ENCODE results near the gene ANKRD6. TPM values are rescaled to one million over a fixed set of nuclear protein-coding genes. Genes with fewer than 3 reads are reported as not detected.

ANKRD6 gene
- total RNA-seq, 1 experiment from 2014 or later = 5.6 TPM

- Histone ChIP-seq H4K8ac (replicated peaks; ENCODE audit: insufficient read length, low read depth, low read length) (no peak overlapping the region), H2BK20ac (ENCODE audit: low read depth, low read length, poor library complexity, severe bottlenecking) (no peak overlapping the region), H3K79me1 (ENCODE audit: insufficient read depth, low read depth, low read length, poor library complexity, severe bottlenecking) (no peaks in the 10 kb centered on the region), H4K20me1 (ENCODE audit: control insufficient read depth, insufficient read depth, insufficient read length) (no peaks in the 10 kb centered on the region), H3K4me1 (ENCODE audit: insufficient read depth, low read length) (no peaks in the 10 kb centered on the region; the same call in 1 of the 2 replicates), H3K27me3 (ENCODE audit: insufficient read depth, low read length) (no peaks in the 10 kb centered on the region), H2AFZ (ENCODE audit: low read length) (no peak overlapping the region), H4K5ac (ENCODE audit: insufficient read length, low read depth, low read length) (no peak overlapping the region), H4K91ac (ENCODE audit: insufficient read length, low read depth, low read length) (no peak overlapping the region), H3K23me2 (ENCODE audit: insufficient read length, low read depth, low read length, poor library complexity, severe bottlenecking) (no peaks in the 10 kb centered on the region), H2AK5ac (ENCODE audit: insufficient read length, low read length) (no peak overlapping the region), H3K14ac (ENCODE audit: insufficient read depth, low read length) (no peak overlapping the region), H3K56ac (ENCODE audit: insufficient read length, low read depth, low read length) (no peak overlapping the region), H3K9me3 (ENCODE audit: control insufficient read depth, low read depth, low read length) (no peaks in the 10 kb centered on the region), H3K27ac (ENCODE audit: insufficient read length, low read depth, low read length) (no peak overlapping the region), H3K4me2 (ENCODE audit: insufficient read depth, insufficient read length, low read length) (no peak overlapping the region), H2BK5ac (ENCODE audit: insufficient read length, low read length) (no peak overlapping the region), H3T11ph (ENCODE audit: low read length) (no peak overlapping the region), H2BK120ac (ENCODE audit: low read depth, low read length, poor library complexity, severe bottlenecking) (no peak overlapping the region), H3K79me2 (ENCODE audit: insufficient read depth, low read length) (no peaks in the 10 kb centered on the region), H2BK12ac (ENCODE audit: insufficient read length, low read depth, low read length) (no peak overlapping the region), H3K9ac (ENCODE audit: extremely low read depth, insufficient read length, low read length) (no peak overlapping the region), H3K18ac (ENCODE audit: insufficient read length, low read depth, low read length) (no peak overlapping the region), H3K23ac (ENCODE audit: insufficient read length, low read depth, low read length) (no peak overlapping the region), H2BK15ac (ENCODE audit: low read depth, low read length) (no peak overlapping the region), H3K4ac (ENCODE audit: low read depth, low read length) (no peak overlapping the region)
- WGBS (ENCODE audit: extremely low coverage, insufficient read length, low lambda C conversion rate) = no CpG with 5 or more reads among the region's 1 CpG
- H3K4me1 Mint-ChIP-seq = peaks cover 32 to 41% of the 10 kb centered on the region in 2 experiments
- TF ChIP-seq CTCF (conservative IDR thresholded peaks at IDR 0.05) = no peak
- no peak overlapping the region for H3K4me3 Mint-ChIP-seq
- H3K9me3 Mint-ChIP-seq = no peaks in the 10 kb centered on the region; a peak in 1 of 5 replicates
- H3K27me3 Mint-ChIP-seq (ENCODE audit: low read depth) = no peaks in the 10 kb centered on the region
- no peaks in the 10 kb centered on the region for H3K36me3 Mint-ChIP-seq (ENCODE audit: insufficient read depth in 1 of 3, low read depth in 3 of 3)
- DNase-seq = no peak
- peak overlapping the region in 2 of 3 experiments; percentile 9 to 29; a peak in 3 of 7 replicates for H3K27ac Mint-ChIP-seq
Observed at GRCh38 chr6:89481695-89482094, 48.7 kb downstream of the ANKRD6 start.
